GM10266 (cell line): ENCODE data around the gene ANKRD60.
A peak's percentile ranks its signal among the peaks of the same experiment; 100 is the strongest.

Source experiments
- DNase-seq: peaks from one replicate; pipeline ENCODE4 v3.0.0; 2012; ENCODE audit errors: extremely low spot score
- CTCF ChIP-seq: IDR thresholded peaks from 2 replicates; pipeline ENCODE4 v1.5.1; 2012; ENCODE audit warnings: mild to moderate bottlenecking, low read depth; ENCODE audit not compliant: control insufficient read depth, insufficient read depth; ENCODE audit errors: missing control alignments

Gene ANKRD60

GRCh38 chr20:58212636-58213035 is 15.8 kb downstream of the ANKRD60 start:
- DNase-seq = no peak
- no peak for TF ChIP-seq CTCF

DNA sequence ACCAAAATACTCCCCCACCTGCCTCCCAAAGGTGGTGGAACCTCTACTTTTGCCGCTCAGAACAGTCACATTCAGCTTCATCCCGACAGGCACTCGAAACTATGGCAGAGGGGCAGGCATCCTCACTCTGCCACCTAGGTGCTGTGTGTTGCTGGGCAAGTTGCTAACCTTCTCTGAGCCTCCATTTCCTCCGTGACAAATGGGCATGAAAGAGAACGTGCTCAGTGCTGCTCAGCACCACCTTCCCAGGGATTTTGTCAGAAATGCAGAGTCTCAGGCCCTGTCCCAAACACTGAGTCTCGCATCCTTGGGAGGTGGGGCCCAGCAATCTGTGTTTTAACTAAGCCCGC is 18.1 kb downstream of the ANKRD60 start:
- DNase-seq = no peak
- TF ChIP-seq CTCF = peak; percentile 7

DNA sequence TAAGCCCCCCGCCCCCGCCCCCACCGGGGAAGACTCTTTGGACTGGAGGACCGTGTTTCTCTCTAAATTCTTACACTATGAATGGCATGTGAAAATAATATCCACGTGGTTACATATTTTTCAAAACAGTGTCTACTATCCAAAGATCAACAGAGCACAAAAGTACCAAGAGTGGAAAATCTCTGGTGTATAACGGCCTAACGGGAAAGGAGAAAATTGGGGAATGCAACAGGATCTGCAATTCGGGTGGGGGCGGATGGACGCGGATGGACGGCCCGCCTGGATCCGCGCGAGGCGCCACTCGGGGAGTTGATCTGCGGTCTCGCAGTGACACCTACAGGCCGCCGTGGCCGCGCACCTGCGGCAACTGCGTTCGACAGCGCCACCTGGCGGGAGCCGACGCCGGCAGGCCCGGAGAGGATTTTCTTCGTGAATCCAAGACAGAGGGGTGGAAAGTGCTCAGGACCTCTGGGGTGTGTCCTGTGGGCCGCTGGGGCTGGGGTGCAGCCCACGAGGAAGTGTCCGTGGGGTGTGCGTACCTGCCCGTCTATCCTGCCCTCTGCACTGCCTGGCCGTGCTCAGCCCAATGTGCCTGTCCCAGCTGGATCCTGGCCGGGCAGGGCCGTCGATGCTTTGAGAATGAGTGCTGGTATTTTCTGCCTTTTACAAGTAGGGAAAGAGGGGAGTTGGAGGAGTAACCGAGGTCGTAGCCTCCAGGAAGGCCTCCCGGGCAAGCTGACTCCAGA is 18.6 kb downstream of the ANKRD60 start:
- TF ChIP-seq CTCF = peak; percentile 100
- peak; percentile 92 for DNase-seq

DNA sequence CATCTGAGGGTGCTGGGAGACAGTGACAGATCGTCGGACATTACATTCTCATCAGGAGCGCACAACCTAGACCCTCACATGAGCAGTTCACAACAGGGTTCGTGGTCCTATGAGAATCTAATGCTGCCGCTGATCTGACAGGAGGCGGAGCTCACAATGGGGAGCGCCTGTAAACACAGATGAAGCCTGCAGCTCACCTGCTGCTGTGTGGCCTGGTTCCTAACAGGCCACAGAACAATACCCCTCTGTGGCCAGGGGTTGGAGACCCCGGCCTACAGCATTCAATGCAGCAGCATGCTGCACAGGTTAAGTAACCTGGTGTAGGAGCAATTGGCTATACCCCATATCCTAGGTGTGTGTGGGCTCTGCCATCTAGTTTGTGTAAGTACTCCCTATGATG is 19.5 kb downstream of the ANKRD60 start:
- DNase-seq = no peak
- TF ChIP-seq CTCF = no peak

GRCh38 chr20:58205850-58206249 is 22.6 kb downstream of the ANKRD60 start:
- no peak for TF ChIP-seq CTCF
- no peak for DNase-seq

- no peak for TF ChIP-seq CTCF
- no peak for DNase-seq
Observed at GRCh38 chr20:58202044-58202443, 26.4 kb downstream of the ANKRD60 start.

GRCh38 chr20:58201616-58202015 is 26.8 kb downstream of the ANKRD60 start:
- TF ChIP-seq CTCF = no peak
- no peak for DNase-seq
